Fibroblast of peridontal ligament (primary cell): Measurements from ENCODE around the gene FHIT.

ENCODE experiments used
- DNase-seq: peaks from one replicate; pipeline ENCODE4 v3.0.0-alpha.2; 2010; ENCODE audit errors: extremely low read depth

Gene FHIT

DNA sequence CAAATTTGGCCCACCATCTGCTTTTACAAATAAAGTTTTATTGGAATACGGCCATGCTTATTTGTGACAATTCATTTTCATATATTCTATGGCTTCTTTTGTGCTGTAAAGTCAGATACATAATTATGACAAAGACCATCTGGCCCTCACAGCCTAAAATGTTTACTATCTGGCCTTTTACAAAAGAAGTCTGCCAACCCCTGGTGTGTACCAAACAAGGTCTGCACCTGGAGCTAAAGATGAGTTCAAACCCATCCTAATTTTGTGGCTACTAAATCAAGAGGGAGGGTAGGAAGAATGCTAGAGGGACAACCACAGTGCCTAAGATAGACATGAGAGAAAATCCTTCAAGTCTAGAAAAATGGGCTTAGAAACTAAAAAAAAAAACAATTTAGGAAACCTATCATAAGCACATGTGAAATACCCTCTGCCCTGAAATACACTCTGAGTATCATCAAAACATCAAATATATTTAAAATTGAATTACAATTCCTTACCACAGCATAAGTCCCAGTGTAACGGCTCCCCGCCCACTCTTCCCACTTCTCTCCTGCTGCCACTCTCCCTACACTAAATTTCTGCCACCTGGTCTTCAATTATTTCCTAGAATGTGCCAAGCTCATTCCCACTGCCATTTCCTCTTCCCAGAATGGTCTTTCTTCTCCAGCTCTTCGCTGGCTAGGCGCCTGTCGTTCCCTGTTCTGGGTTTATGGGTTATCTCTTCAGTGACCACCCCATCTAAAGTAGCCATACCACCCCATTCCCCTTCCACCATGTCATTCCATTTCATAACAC, 1250.7 kb downstream of the FHIT start:
- no peak for DNase-seq

GRCh38 chr3:59998058-59998457, 1253.2 kb downstream of the FHIT start:
- DNase-seq: no peak

- no peak for DNase-seq
Measured at GRCh38 chr3:59997583-59997982, 1253.7 kb downstream of the FHIT start.

- no peak for DNase-seq
Measured at GRCh38 chr3:59996056-59996455, 1255.2 kb downstream of the FHIT start.

DNA sequence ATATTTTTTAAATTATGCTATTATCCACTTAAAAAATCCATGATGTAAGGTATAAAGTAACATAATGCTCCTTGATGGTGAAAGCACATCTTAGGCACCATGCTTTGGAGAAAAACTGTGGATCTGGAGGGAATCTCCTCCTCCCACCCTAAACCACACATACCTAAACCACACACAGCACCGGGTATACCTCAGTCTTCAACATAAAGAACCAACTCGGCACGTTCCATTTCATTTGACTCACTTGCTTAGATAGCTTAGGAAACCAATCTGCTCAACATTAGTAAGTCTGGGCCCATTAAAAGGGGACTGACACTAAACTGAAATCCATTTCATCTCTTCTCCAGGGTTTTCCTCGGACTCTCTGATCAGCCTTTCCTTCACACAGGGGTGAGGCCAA, 1255.7 kb downstream of the FHIT start:
- DNase-seq: no peak

DNA sequence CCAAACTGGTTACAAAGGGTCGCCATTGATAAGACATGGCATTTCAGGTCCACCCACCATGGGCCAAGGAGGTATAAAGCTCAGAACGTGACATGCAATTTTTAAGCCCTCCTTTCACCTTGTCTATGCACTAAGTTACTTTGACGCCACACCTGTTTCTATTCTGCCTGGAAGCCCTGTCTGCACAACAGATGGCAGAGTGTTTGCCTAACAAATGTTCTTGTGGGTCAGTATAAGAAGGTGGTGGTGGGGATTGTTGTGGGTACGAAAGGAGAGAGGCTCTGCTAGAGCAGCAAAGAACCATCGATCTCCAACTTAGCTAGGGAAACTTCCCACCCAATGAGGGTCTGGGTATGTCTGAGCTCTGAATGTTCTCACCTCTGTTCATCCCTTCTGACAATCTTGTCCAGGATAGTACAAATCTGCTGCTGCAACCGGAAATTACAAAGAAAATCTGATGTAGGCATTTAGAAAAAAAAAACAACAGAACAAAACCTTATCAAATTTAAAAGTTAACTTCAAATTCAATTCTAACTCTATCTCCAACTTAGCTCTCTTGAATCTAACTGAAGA, 1256.4 kb downstream of the FHIT start:
- DNase-seq: no peak

- no peak for DNase-seq
Measured at GRCh38 chr3:59992578-59992977, 1258.7 kb downstream of the FHIT start.

- DNase-seq: no peak
Measured at GRCh38 chr3:59990915-59991314, 1260.3 kb downstream of the FHIT start.

DNA sequence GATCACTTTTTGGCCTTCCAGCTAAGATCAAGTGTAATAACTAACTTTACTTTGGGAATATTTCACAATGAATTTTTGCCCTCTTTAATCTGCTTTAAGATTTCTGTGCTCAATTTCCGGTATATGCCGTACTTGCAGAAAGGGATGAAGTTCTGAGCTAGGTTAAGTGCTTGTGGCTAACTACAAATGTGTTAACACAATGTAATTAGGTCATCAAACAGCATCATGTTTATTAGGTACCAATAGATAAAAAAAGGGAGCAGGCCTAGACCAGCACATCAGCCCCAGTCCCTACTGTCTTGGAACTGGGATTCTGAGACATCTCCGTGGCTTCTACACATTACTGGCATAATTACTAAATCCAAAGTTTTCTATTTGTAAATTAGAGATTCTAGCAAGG, 1268.7 kb downstream of the FHIT start:
- DNase-seq: no peak

GRCh38 chr3:59981377-59981776, 1269.9 kb downstream of the FHIT start:
- no peak for DNase-seq

- no peak for DNase-seq
Measured at GRCh38 chr3:59980576-59980975, 1270.7 kb downstream of the FHIT start.

DNA sequence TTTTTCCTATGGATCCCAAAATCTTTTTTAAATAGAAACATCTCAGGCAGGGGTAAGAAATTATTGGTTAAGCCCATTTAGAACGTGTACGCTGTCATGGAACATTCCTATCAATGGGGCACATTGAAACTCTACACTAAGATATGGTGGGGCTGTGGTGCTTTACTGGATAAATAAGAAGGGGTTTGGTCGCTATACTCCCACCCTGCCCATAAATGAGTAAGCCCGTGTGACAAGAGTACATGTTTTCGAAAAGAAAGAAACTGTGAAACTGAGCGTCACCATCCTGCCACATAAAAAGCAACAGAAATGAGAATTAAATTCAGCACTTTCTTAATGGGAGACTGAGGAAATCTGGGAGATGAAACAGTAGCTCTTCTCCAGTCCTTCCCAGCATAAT, 1271.7 kb downstream of the FHIT start:
- no peak for DNase-seq

- DNase-seq: no peak
Measured at GRCh38 chr3:59978979-59979378, 1272.3 kb downstream of the FHIT start.

DNA sequence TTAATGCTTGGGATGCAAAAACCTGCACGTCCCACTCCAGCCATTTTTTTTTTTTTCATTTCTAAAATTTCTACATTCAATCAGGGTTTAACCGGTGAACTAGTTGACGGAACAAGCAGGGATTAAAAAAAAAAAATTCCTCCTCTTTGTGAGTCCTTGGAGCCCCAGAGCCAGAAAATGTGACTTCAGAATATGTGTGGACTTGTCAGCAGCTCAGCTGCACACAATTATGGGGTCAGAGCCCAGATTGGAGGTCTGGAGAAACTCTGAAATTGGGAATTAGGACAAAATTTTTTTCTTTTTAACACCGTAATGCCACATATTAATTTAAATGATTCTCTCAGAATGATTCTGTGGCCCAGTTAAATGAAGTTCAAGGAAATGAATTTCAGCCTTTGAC, 1280.5 kb downstream of the FHIT start:
- no peak for DNase-seq

- no peak for DNase-seq
Measured at GRCh38 chr3:59970376-59970775, 1280.9 kb downstream of the FHIT start.

- DNase-seq: no peak
Measured at GRCh38 chr3:59968513-59969045, 1282.7 kb downstream of the FHIT start.

- no peak for DNase-seq
Measured at GRCh38 chr3:59963676-59964075, 1287.6 kb downstream of the FHIT start.

GRCh38 chr3:59957150-59957549, 1294.1 kb downstream of the FHIT start:
- DNase-seq: no peak

- no peak for DNase-seq
Measured at GRCh38 chr3:59953104-59953503, 1298.1 kb downstream of the FHIT start.

- DNase-seq: no peak
Measured at GRCh38 chr3:59949311-59949710, 1301.9 kb downstream of the FHIT start.

GRCh38 chr3:59946401-59946800, 1304.9 kb downstream of the FHIT start:
- DNase-seq: no peak

DNA sequence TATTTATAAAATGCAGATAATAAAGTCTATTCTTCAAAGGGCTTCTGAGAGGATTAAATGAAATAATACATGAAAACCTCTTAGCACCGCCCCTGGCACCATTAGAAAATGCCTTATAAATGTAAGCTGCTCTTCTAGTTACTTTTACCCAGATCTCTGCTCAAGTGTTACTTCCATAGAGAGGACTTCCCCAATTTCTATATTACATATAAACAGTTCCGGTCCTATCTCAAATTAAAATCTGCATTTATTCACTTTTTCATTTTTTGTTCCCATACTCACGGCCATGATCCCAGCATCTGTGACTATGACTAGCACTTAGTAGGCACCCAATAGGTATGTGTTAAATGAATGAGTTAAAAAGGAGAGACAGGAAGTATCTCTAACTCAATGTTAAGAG, 1310.5 kb downstream of the FHIT start:
- DNase-seq: no peak

DNA sequence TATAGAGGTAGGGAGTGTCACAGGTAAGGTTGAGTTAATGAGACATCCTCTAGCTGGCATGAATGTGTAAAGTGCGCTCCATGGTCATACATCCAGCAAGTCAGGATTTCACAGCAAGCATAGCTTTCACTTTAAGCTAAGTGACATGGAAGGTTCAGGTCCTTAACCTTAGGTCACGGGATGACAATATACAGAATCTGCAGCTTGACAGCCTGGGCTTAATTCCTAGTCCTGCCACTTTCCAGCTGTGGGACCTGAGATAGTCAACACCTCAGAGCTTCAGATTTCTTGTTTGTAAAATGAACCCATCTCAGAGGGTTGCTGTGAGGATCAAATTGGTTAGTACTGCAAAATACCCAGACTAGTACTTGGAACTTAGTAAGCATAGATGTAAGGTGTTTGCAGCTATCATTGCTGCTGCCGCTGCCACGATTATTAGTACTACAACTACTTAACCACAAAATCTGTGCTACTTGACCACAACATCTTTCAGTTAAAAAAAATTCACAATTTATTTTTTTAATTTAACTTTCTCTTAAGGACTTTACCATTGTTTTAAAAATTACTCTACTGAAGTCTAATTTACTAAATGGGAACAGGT, 1311.3 kb downstream of the FHIT start:
- no peak for DNase-seq
